ENCODE data around the gene TTC28.
"Not testable (repeated sequence)": the region's sequence is repeated elsewhere in the genome, so short reads cannot be mapped to it uniquely, and the experiment has no call there.

The TTC28 gene

GRCh38 chr22:28544431-28544868 lies 135.2 kb downstream of the TTC28 start:
- no peak for TF ChIP-seq CTCF (IDR thresholded peaks at IDR 0.05; ENCODE audit: borderline replicate concordance, insufficient read depth, low read depth, low read length)
- no peak overlapping the region for H3K4me3 ChIP-seq (ENCODE audit: low read depth, low read length)

GRCh38 chr22:28542980-28543621 lies 136.5 kb downstream of the TTC28 start:
- H3K4me3 ChIP-seq (ENCODE audit: low read depth, low read length) = no peak overlapping the region
- no peak for TF ChIP-seq CTCF (IDR thresholded peaks at IDR 0.05; ENCODE audit: borderline replicate concordance, insufficient read depth, low read depth, low read length)

- H3K4me3 ChIP-seq (ENCODE audit: low read depth, low read length) = no peak overlapping the region
- TF ChIP-seq CTCF (IDR thresholded peaks at IDR 0.05; ENCODE audit: borderline replicate concordance, insufficient read depth, low read depth, low read length) = no peak
Measured at GRCh38 chr22:28541137-28541536, 138.5 kb downstream of the TTC28 start.

GRCh38 chr22:28538922-28539321 lies 140.7 kb downstream of the TTC28 start:
- no peak for TF ChIP-seq CTCF (IDR thresholded peaks at IDR 0.05; ENCODE audit: borderline replicate concordance, insufficient read depth, low read depth, low read length)
- no peak overlapping the region for H3K4me3 ChIP-seq (ENCODE audit: low read depth, low read length)

GRCh38 chr22:28530565-28530964 lies 149.1 kb downstream of the TTC28 start:
- not testable (repeated sequence) for H3K4me3 ChIP-seq (ENCODE audit: low read depth, low read length)

GRCh38 chr22:28529144-28529543 lies 150.5 kb downstream of the TTC28 start:
- H3K4me3 ChIP-seq (ENCODE audit: low read depth, low read length) = not testable (repeated sequence)

GRCh38 chr22:28521451-28521850 lies 158.2 kb downstream of the TTC28 start:
- no peak for TF ChIP-seq CTCF (IDR thresholded peaks at IDR 0.05; ENCODE audit: borderline replicate concordance, insufficient read depth, low read depth, low read length)
- H3K4me3 ChIP-seq (ENCODE audit: low read depth, low read length) = no peak overlapping the region

GRCh38 chr22:28514321-28514821 lies 165.3 kb downstream of the TTC28 start:
- no peak overlapping the region for H3K4me3 ChIP-seq (ENCODE audit: low read depth, low read length)
- no peak for TF ChIP-seq CTCF (IDR thresholded peaks at IDR 0.05; ENCODE audit: borderline replicate concordance, insufficient read depth, low read depth, low read length)

GRCh38 chr22:28512387-28512786 lies 167.3 kb downstream of the TTC28 start:
- not testable (repeated sequence) for H3K4me3 ChIP-seq (ENCODE audit: low read depth, low read length)

Measured in GM12875 (cell line).